ENCODE results near the gene EIF2B2. TPM values are rescaled to one million over a fixed set of nuclear protein-coding genes. Genes with fewer than 3 reads are reported as not detected.

EIF2B2 gene
- total and polyA plus RNA-seq, 10 of the 15 experiments (the other 5 are each of a cell fraction or from before 2014, with no cell fraction given), result 17.4 to 168 (median 65.5) TPM

- in situ Hi-C loops (cut with MboI) (no loop called here), intact Hi-C loops (cut with micrococcal nuclease; ENCODE audit: unreplicated experiment) (no loop called here)
- H3K36me3 ChIP-seq (ENCODE audit: control insufficient read depth in 2 of 2, insufficient read depth in 2 of 2, low read length in 1 of 2), result no peaks in the 10 kb centered on the region
- 10% methylated on average over 4 of the region's 4 CpGs for WGBS (ENCODE audit: insufficient coverage, insufficient replicate concordance, low lambda C conversion rate, missing lambda C conversion rate)
- no peak overlapping the region for H3K27ac ChIP-seq (ENCODE audit: control insufficient read depth, insufficient read depth)
- BruUV-seq (replicated peaks), result no TSS peak
- H2AFZ ChIP-seq (ENCODE audit: control insufficient read depth, low read depth, low read length), result no peak overlapping the region
- no peak for ATAC-seq
- no peak overlapping the region for H3K4me2 ChIP-seq (ENCODE audit: control insufficient read depth, insufficient read depth)
- H3K9ac ChIP-seq (ENCODE audit: control insufficient read depth, insufficient read depth, low read length), result no peak overlapping the region
- H3K79me2 ChIP-seq (ENCODE audit: control insufficient read depth, insufficient read depth, low read length), result no peaks in the 10 kb centered on the region
- H3K4me3 ChIP-seq, result no peak overlapping the region
- RAD21 ChIA-PET (ENCODE audit: unreplicated experiment), result interaction anchor here (0.8 to 1.9 kb wide), 2 partner anchors 15 to 124 kb away, joined by 3 to 12 read pairs; no protein-coding TSS in a partner anchor
- no peak for TF ChIP-seq TAF1 (IDR thresholded peaks at IDR 0.05; ENCODE audit: borderline replicate concordance, low read depth, low read length)
- TF ChIP-seq FOXM1 (IDR thresholded peaks at IDR 0.05; ENCODE audit: low read depth, low read length), result no peak
- TF ChIP-seq ZBTB11 (CRISPR knock-in tag; IDR thresholded peaks at IDR 0.05), result no peak
- no peak for TF ChIP-seq STAT1 (conservative IDR thresholded peaks at IDR 0.05)
- no peak for TF ChIP-seq NFXL1 (IDR thresholded peaks at IDR 0.05; ENCODE audit: borderline replicate concordance)
- no peak for TF ChIP-seq CHD1 (IDR thresholded peaks at IDR 0.05; ENCODE audit: low read depth, low read length)
- no peak for TF ChIP-seq TCF12 (IDR thresholded peaks at IDR 0.05; ENCODE audit: low read depth, low read length)
- TF ChIP-seq SPI1 (IDR thresholded peaks at IDR 0.05; ENCODE audit: borderline replicate concordance, insufficient read depth, low read depth, low read length), result no peak
- TF ChIP-seq PBX3 (IDR thresholded peaks at IDR 0.05; ENCODE audit: insufficient replicate concordance, low read depth, low read length), result no peak
- TF ChIP-seq SIN3A (IDR thresholded peaks at IDR 0.05; ENCODE audit: low read depth, low read length), result no peak
- CTCF ChIA-PET, result interaction anchor here (0.8 to 8.6 kb wide), 5 partner anchors 18 to 126 kb away, joined by 3 to 61 read pairs (median 4); no protein-coding TSS in a partner anchor
- SMC1A ChIA-PET (ENCODE audit: uncharacterized antibody, unreplicated experiment), result interaction anchor here (1.0 to 1.3 kb wide), 2 partner anchors 11 to 18 kb away, joined by 3 to 4 read pairs; no protein-coding TSS in a partner anchor
- no peaks in the 10 kb centered on the region for H3K27me3 ChIP-seq (replicated peaks in 1 of 2; ENCODE audit: control insufficient read depth in 2 of 2, insufficient read depth in 2 of 2, low read length in 1 of 2)
- H3K9me3 ChIP-seq (replicated peaks; ENCODE audit: control insufficient read depth, insufficient read depth, low read length), result no peaks in the 10 kb centered on the region
- POLR2A ChIA-PET, result no interaction called here
- H4K20me1 ChIP-seq (ENCODE audit: control insufficient read depth, insufficient read depth), result no peaks in the 10 kb centered on the region
- no peak for FAIRE-seq
- no peak for DNase-seq (ENCODE audit: low read depth, low spot score)
- peaks cover 14% of the 10 kb centered on the region for H3K4me1 ChIP-seq (ENCODE audit: control insufficient read depth, insufficient read depth, low read length)
Measured at GRCh38 chr14:74964787-74965485, 37.8 kb upstream of the EIF2B2 start.

Data from GM12878 (cell line).